AG09309 (cell line): ENCODE measurements around the gene CHMP1A.

Source experiments
- DNase-seq: peaks from one replicate; pipeline ENCODE4 v3.0.0-alpha.2; 2010; ENCODE audit warnings: low read depth
- H3K4me3 ChIP-seq: 2 replicates; pipeline ENCODE4 v1.5.1; 2011; ENCODE audit warnings: mild to moderate bottlenecking, low read depth, low read length, moderate library complexity; ENCODE audit not compliant: control insufficient read depth
- CTCF ChIP-seq: IDR thresholded peaks from 2 replicates; pipeline ENCODE4 v1.5.1; 2011; ENCODE audit warnings: mild to moderate bottlenecking, low read depth, low read length, inconsistent platforms; ENCODE audit not compliant: insufficient read depth, control insufficient read depth; ENCODE audit errors: missing control alignments

Gene CHMP1A

DNA sequence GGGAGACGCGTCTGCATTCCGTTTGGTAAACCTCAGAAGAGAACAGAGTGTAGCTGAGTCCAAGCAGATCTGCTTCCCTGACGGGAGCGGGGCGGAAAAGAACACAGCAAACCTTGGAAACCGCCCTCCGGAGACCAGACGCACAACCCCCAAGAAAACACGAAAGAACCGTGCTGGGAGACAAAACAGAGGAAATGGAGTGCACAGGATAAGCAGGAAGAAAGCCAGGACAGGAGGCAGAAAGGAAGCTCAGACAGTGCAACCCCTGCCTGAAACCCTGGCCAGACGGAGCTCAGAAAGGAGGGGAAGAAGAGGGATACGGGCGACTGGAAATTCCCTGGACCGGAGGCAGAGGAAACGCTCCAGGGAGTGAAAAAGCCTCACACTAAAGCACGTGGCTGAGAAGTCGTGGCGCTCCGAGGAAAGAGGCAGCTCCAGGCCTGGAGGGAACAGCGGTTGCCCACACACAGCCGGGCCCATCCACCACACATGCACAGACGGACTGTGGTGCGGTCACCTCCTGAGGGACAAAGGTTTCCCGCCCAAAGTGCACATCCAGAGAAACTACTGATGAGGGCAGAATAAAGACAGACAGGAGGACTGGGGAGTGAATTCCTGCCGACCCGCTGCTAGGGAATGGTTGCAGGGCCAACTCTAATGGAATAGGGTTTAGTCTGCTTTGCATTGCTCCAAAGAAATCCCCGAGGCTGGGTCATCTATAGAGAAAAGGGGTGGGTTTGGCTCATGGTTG lies 33.8 kb downstream of the CHMP1A start:
- no peak for DNase-seq

GRCh38 chr16:89621698-89622409 lies 35.7 kb downstream of the CHMP1A start:
- TF ChIP-seq CTCF: no peak
- H3K4me3 ChIP-seq: no peak overlapping the region
- DNase-seq: no peak

More for the DNA sequence above, 33.8 kb downstream of the CHMP1A start:
- H3K4me3 ChIP-seq: no peak overlapping the region
- TF ChIP-seq CTCF: no peak

DNA sequence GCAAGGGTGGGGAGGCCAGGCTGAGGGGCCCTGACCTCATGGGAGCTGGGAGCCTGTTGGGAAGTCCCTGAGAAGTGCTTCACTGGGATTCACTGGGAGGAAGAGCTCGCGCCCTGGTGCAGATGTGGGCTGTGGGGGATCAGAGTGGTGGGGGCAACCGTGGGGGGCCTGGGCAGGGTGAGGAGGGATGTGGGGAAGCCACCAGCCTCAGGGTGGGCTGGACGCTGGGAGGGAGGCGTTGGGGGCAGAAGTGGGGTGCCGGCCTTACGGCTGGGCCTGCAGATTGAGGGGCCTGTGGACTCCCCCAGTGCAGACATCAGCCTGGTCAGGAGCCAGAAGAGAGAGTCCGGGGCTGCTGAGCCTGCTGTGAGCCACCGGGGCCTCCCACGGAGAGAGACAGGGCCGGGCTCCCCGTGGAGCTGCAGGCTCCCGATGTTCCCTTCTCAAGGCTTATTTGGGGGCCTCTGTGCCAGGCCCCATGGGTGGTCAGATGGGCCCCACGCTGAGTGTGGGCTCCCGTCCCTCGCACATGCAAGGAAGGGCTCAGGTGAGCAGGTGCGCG lies 36.3 kb downstream of the CHMP1A start:
- no peak for DNase-seq

DNA sequence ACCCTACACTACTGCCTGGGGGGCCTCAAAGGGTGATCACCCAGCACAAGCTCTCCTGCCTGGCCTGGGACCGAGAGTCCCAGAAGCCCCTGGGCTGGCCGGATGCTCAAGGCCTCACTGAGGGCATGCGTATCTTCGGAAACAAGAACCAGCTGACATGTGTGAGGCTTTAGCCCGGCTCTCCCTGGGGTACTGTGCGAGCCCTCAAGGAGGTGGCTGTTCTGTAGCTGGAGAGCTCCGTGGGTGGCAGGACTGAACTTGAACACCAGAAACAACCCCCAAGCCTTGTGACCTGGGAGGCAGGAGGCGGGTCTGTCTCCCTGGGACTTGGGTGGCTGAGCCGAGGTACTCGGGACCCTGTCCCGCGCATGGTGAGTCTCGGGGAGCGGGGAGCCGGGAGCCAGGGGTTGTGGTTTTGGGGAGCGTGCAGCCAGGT lies 37.1 kb downstream of the CHMP1A start:
- DNase-seq: no peak
- TF ChIP-seq CTCF: no peak
- no peak overlapping the region for H3K4me3 ChIP-seq

More for the DNA sequence above, 36.3 kb downstream of the CHMP1A start:
- H3K4me3 ChIP-seq: no peak overlapping the region
- no peak for TF ChIP-seq CTCF

DNA sequence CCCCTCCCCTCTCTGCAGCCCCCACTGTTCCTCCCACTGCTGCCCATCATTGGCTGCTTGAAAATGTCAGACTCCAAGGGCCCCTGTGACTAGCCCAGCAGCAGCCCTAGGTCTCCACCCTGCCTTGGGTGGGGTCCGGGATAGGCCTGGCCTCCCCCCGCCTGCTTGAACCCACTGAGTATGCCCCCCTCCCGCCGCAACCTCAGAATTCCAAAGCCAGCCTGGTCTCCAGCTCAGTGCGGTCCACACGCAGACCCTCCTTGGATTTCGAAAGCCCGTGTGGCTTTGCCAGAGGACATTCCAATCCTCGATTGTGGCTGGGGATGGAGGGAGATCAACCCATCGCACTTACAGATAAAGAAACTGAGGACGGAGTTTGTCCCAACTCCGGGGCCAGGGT lies 37.7 kb downstream of the CHMP1A start:
- DNase-seq: no peak
- no peak for TF ChIP-seq CTCF
- H3K4me3 ChIP-seq: no peak overlapping the region

DNA sequence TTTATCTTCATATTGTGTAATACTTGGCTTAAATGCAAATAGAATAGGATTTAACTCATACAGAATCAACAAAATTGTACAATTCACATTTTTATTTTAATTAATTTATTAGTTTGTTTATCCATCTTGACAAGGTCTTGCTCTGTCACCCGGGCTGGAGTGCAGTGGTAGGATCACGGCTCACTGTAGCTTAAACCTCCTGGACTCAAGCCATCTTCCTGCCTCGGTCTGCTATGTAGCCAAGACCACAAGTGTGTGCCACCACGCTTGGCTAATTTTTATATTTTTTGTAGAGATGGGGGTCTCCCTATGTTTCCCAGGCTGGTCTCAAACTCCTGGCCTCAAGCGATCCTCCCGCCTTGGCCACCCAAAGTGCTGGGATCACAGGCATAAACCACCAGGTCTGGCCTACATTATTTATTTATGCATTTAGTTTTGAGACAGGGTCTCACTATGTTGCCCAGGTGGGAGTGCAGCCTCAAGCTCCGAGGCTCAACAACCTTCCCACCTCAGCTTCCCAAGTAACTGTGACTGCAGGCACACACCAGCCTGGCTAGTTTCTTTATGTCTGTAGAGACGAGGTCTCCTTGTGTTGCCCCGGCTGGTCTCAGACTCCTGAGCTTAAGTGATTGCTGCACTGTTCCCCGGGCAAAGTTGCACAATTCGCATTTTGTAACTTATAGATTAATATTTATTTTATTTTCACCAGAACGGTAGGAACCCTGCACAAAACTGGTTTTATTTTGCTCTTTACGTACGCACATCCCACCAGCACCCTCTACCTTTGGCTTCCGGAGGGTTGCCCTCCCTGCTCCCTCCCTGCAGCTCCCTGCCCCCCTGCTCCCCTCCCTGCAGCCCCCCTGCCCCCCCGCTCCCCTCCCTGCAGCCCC lies 39.2 kb downstream of the CHMP1A start:
- H3K4me3 ChIP-seq: no peak overlapping the region
- DNase-seq: no peak
- TF ChIP-seq CTCF: no peak
